ENCODE data around the gene ERFL. TPM values are rescaled to one million over a fixed set of nuclear protein-coding genes. Genes with fewer than 3 reads are reported as not detected.
"Not testable (repeated sequence)": the region's sequence is repeated elsewhere in the genome, so short reads cannot be mapped to it uniquely, and the experiment has no call there.

The ERFL gene
- polyA plus RNA-seq, 2 donors: 0.07 to 0.24 TPM

- Histone ChIP-seq H3K9me3 (ENCODE audit: control insufficient read depth in 2 of 2, insufficient read depth in 1 of 2, low read depth in 1 of 2, low read length in 1 of 2) (no peaks in the 10 kb centered on the region), H3K27me3 (ENCODE audit: control insufficient read depth in 1 of 2, insufficient read depth in 2 of 2, low read length in 2 of 2) (no peaks in the 10 kb centered on the region), H3K27ac (ENCODE audit: low read depth in 2 of 2, low read length in 1 of 2) (no peak overlapping the region), H3K36me3 (ENCODE audit: control insufficient read depth in 2 of 2, insufficient read depth in 2 of 2, low read length in 1 of 2) (no peaks in the 10 kb centered on the region), H3K4me1 (ENCODE audit: control insufficient read depth in 2 of 2, insufficient read depth in 2 of 2, low read length in 1 of 2) (peaks cover 0 to 10% of the 10 kb centered on the region in 2 donors), H3K4me3 (ENCODE audit: low read depth in 1 of 2, low read length in 2 of 2) (no peak overlapping the region)
- 58 to 71% methylated on average over 5 of the region's 5 CpGs for WGBS, 2 donors
Observed at GRCh38 chr19:41880329-41880708, 47.9 kb downstream of the ERFL start.

- Histone ChIP-seq H3K9me3 (ENCODE audit: control insufficient read depth in 2 of 2, insufficient read depth in 1 of 2, low read depth in 1 of 2, low read length in 1 of 2) (no peaks in the 10 kb centered on the region), H3K27me3 (ENCODE audit: control insufficient read depth in 1 of 2, insufficient read depth in 2 of 2, low read length in 2 of 2) (no peaks in the 10 kb centered on the region), H3K27ac (ENCODE audit: low read depth in 2 of 2, low read length in 1 of 2) (no peak overlapping the region), H3K36me3 (ENCODE audit: control insufficient read depth in 2 of 2, insufficient read depth in 2 of 2, low read length in 1 of 2) (no peaks in the 10 kb centered on the region), H3K4me3 (ENCODE audit: low read depth in 1 of 2, low read length in 2 of 2) (no peak overlapping the region), H3K4me1 (ENCODE audit: control insufficient read depth in 2 of 2, insufficient read depth in 2 of 2, low read length in 1 of 2) (peaks cover 0 to 7% of the 10 kb centered on the region in 2 donors)
- whole genome bisulfite sequencing, 2 donors: 74 to 79% methylated on average over 7 of the region's 7 CpGs
Observed at GRCh38 chr19:41879670-41880328, 48.5 kb downstream of the ERFL start.

GRCh38 chr19:41879080-41879479 is 49.2 kb downstream of the ERFL start:
- peaks cover 0 to 7% of the 10 kb centered on the region in 2 donors for H3K4me1 ChIP-seq (ENCODE audit: control insufficient read depth in 2 of 2, insufficient read depth in 2 of 2, low read length in 1 of 2)
- WGBS, 2 donors: 86% methylated on average over 21 of the region's 21 CpGs
- H3K27ac ChIP-seq (ENCODE audit: low read depth in 2 of 2, low read length in 1 of 2): no peak overlapping the region
- no peak overlapping the region for H3K4me3 ChIP-seq (ENCODE audit: low read depth in 1 of 2, low read length in 2 of 2)
- no peaks in the 10 kb centered on the region for H3K9me3 ChIP-seq (ENCODE audit: control insufficient read depth in 2 of 2, insufficient read depth in 1 of 2, low read depth in 1 of 2, low read length in 1 of 2)
- H3K27me3 ChIP-seq (ENCODE audit: control insufficient read depth in 1 of 2, insufficient read depth in 2 of 2, low read length in 2 of 2): no peaks in the 10 kb centered on the region
- H3K36me3 ChIP-seq (ENCODE audit: control insufficient read depth in 2 of 2, insufficient read depth in 2 of 2, low read length in 1 of 2): no peaks in the 10 kb centered on the region

- Histone ChIP-seq H3K36me3 (ENCODE audit: control insufficient read depth in 2 of 2, insufficient read depth in 2 of 2, low read length in 1 of 2) (no peaks in the 10 kb centered on the region), H3K27me3 (ENCODE audit: control insufficient read depth in 1 of 2, insufficient read depth in 2 of 2, low read length in 2 of 2) (no peaks in the 10 kb centered on the region), H3K4me1 (ENCODE audit: control insufficient read depth in 2 of 2, insufficient read depth in 2 of 2, low read length in 1 of 2) (peaks cover 0 to 7% of the 10 kb centered on the region in 2 donors), H3K27ac (ENCODE audit: low read depth in 2 of 2, low read length in 1 of 2) (peak overlapping the region in 1 of 2 donors; percentile 24), H3K4me3 (ENCODE audit: low read depth in 1 of 2, low read length in 2 of 2) (no peak overlapping the region), H3K9me3 (ENCODE audit: control insufficient read depth in 2 of 2, insufficient read depth in 1 of 2, low read depth in 1 of 2, low read length in 1 of 2) (no peaks in the 10 kb centered on the region)
- WGBS, 2 donors: 71 to 72% methylated on average over 16 to 17 of the region's 17 CpGs
Observed at GRCh38 chr19:41877916-41878905, 50.0 kb downstream of the ERFL start.

GRCh38 chr19:41876847-41877832 is 51.1 kb downstream of the ERFL start, which contains the start of gene CD79A:
CD79A (plus strand) TSS chr19:41877279; CDS start chr19:41877305, 26 bp downstream.
- peaks cover 0 to 2% of the 10 kb centered on the region in 2 donors for H3K4me1 ChIP-seq (ENCODE audit: control insufficient read depth in 2 of 2, insufficient read depth in 2 of 2, low read length in 1 of 2)
- H3K27ac ChIP-seq (ENCODE audit: low read depth in 2 of 2, low read length in 1 of 2): peak within 1 kb of the TSS in 1 of 2 donors; percentile 24
- H3K9me3 ChIP-seq (ENCODE audit: control insufficient read depth in 2 of 2, insufficient read depth in 1 of 2, low read depth in 1 of 2, low read length in 1 of 2): no peaks in the 10 kb centered on the region
- WGBS, 2 donors: 64 to 66% methylated on average over 9 of the region's 9 CpGs
- H3K4me3 ChIP-seq (ENCODE audit: low read depth in 1 of 2, low read length in 2 of 2): no peak within 1 kb of the TSS
- H3K27me3 ChIP-seq (ENCODE audit: control insufficient read depth in 1 of 2, insufficient read depth in 2 of 2, low read length in 2 of 2): no peaks in the 10 kb centered on the region
- H3K36me3 ChIP-seq (ENCODE audit: control insufficient read depth in 2 of 2, insufficient read depth in 2 of 2, low read length in 1 of 2): no peaks in the 10 kb centered on the region

GRCh38 chr19:41875973-41876372 is 52.3 kb downstream of the ERFL start:
- not testable (repeated sequence) for H3K27me3 ChIP-seq (ENCODE audit: control insufficient read depth in 1 of 2, insufficient read depth in 2 of 2, low read length in 2 of 2); H3K9me3 ChIP-seq (ENCODE audit: control insufficient read depth in 2 of 2, insufficient read depth in 1 of 2, low read depth in 1 of 2, low read length in 1 of 2); H3K4me3 ChIP-seq (ENCODE audit: low read depth in 1 of 2, low read length in 2 of 2); H3K4me1 ChIP-seq (ENCODE audit: control insufficient read depth in 2 of 2, insufficient read depth in 2 of 2, low read length in 1 of 2)
- Histone ChIP-seq H3K27ac (ENCODE audit: low read depth in 2 of 2, low read length in 1 of 2) (peak overlapping the region in 1 of 2 donors; percentile 10), H3K36me3 (ENCODE audit: control insufficient read depth in 2 of 2, insufficient read depth in 2 of 2, low read length in 1 of 2) (peaks cover 6 to 10% of the 10 kb centered on the region in 2 donors)
- WGBS, 2 donors: 70 to 81% methylated on average over 3 of the region's 3 CpGs

- H3K36me3 ChIP-seq (ENCODE audit: control insufficient read depth in 2 of 2, insufficient read depth in 2 of 2, low read length in 1 of 2): peaks cover 6 to 30% of the 10 kb centered on the region in 2 donors
- H3K27me3 ChIP-seq (ENCODE audit: control insufficient read depth in 1 of 2, insufficient read depth in 2 of 2, low read length in 2 of 2): no peaks in the 10 kb centered on the region
- no peaks in the 10 kb centered on the region for H3K9me3 ChIP-seq (ENCODE audit: control insufficient read depth in 2 of 2, insufficient read depth in 1 of 2, low read depth in 1 of 2, low read length in 1 of 2)
- H3K27ac ChIP-seq (ENCODE audit: low read depth in 2 of 2, low read length in 1 of 2): peak overlapping the region in 1 of 2 donors; percentile 34
- H3K4me3 ChIP-seq (ENCODE audit: low read depth in 1 of 2, low read length in 2 of 2): no peak overlapping the region
- 42 to 49% methylated on average over 18 of the region's 18 CpGs for WGBS, 2 donors
- H3K4me1 ChIP-seq (ENCODE audit: control insufficient read depth in 2 of 2, insufficient read depth in 2 of 2, low read length in 1 of 2): peaks cover 0 to under 1% of the 10 kb centered on the region in 2 donors
Observed at GRCh38 chr19:41872775-41873647, 55.2 kb downstream of the ERFL start.

GRCh38 chr19:41872384-41872774 is 55.9 kb downstream of the ERFL start:
- Histone ChIP-seq H3K4me1 (ENCODE audit: control insufficient read depth in 2 of 2, insufficient read depth in 2 of 2, low read length in 1 of 2) (no peaks in the 10 kb centered on the region), H3K4me3 (ENCODE audit: low read depth in 1 of 2, low read length in 2 of 2) (no peak overlapping the region), H3K27me3 (ENCODE audit: control insufficient read depth in 1 of 2, insufficient read depth in 2 of 2, low read length in 2 of 2) (no peaks in the 10 kb centered on the region), H3K9me3 (ENCODE audit: control insufficient read depth in 2 of 2, insufficient read depth in 1 of 2, low read depth in 1 of 2, low read length in 1 of 2) (no peaks in the 10 kb centered on the region), H3K27ac (ENCODE audit: low read depth in 2 of 2, low read length in 1 of 2) (no peak overlapping the region), H3K36me3 (ENCODE audit: control insufficient read depth in 2 of 2, insufficient read depth in 2 of 2, low read length in 1 of 2) (peaks cover 6 to 31% of the 10 kb centered on the region in 2 donors)
- 86 to 89% methylated on average over 12 of the region's 12 CpGs for WGBS, 2 donors
